GM20000 (cell line): ENCODE results near the gene INIP.

ENCODE experiments used
- DNase-seq: peaks from one replicate; pipeline ENCODE4 v3.0.0; 2012; ENCODE audit warnings: low spot score
- TF ChIP-seq, protein P1 (sequence below): IDR thresholded peaks from 2 replicates; pipeline ENCODE4 v1.5.1; 2012; ENCODE audit warnings: mild to moderate bottlenecking, control low read depth; ENCODE audit errors: extremely low read depth, missing control alignments

Gene INIP

DNA sequence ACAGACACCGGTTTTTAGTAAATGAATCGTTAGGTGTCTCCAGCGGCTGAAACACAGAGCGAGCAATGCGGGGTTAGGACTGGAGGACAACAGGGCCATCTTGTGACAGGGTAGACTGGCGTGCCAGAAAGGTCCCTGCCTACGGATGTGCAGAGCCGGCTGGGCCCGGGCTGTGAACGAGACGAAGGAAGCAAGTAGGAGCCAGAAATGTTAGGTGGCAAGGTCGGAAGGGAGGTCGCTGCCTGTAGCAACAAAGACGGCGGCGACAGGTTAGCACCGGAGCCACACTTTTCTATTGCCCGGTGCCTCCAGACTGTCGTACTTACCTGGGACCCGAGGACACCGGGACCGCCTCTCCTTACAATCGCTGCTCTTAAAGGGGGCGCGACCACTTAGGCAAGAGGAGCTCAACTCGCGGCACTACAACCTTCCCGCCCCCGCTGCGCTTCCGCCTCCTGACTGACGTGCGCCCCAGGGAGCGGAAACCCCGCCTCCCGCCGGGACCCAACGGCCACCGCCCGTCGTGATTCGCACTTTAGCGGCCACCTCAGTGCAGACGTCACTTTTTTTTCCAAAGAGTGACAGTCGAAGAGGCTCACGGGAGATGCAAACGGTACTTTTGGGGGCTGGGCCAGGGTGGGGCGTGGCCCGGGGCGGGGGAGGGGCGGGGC is at the start of gene INIP:
Gene INIP, minus strand, starts transcription at position 457 of the 671 bp plus-strand sequence. CDS start 1,632 bp downstream, outside the sequence.
- peak; percentile 94 for DNase-seq
- TF ChIP-seq, protein P1, sequence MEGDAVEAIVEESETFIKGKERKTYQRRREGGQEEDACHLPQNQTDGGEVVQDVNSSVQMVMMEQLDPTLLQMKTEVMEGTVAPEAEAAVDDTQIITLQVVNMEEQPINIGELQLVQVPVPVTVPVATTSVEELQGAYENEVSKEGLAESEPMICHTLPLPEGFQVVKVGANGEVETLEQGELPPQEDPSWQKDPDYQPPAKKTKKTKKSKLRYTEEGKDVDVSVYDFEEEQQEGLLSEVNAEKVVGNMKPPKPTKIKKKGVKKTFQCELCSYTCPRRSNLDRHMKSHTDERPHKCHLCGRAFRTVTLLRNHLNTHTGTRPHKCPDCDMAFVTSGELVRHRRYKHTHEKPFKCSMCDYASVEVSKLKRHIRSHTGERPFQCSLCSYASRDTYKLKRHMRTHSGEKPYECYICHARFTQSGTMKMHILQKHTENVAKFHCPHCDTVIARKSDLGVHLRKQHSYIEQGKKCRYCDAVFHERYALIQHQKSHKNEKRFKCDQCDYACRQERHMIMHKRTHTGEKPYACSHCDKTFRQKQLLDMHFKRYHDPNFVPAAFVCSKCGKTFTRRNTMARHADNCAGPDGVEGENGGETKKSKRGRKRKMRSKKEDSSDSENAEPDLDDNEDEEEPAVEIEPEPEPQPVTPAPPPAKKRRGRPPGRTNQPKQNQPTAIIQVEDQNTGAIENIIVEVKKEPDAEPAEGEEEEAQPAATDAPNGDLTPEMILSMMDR = no peak

GRCh38 chr9:112765281-112765680 is 47.4 kb upstream of the INIP start:
- DNase-seq = no peak
- TF ChIP-seq, protein P1 = no peak

- TF ChIP-seq, protein P1 = no peak
- DNase-seq = no peak
Observed at GRCh38 chr9:112764837-112765236, 46.9 kb upstream of the INIP start.

GRCh38 chr9:112764344-112764743 is 46.4 kb upstream of the INIP start:
- no peak for DNase-seq
- TF ChIP-seq, protein P1 = no peak

DNA sequence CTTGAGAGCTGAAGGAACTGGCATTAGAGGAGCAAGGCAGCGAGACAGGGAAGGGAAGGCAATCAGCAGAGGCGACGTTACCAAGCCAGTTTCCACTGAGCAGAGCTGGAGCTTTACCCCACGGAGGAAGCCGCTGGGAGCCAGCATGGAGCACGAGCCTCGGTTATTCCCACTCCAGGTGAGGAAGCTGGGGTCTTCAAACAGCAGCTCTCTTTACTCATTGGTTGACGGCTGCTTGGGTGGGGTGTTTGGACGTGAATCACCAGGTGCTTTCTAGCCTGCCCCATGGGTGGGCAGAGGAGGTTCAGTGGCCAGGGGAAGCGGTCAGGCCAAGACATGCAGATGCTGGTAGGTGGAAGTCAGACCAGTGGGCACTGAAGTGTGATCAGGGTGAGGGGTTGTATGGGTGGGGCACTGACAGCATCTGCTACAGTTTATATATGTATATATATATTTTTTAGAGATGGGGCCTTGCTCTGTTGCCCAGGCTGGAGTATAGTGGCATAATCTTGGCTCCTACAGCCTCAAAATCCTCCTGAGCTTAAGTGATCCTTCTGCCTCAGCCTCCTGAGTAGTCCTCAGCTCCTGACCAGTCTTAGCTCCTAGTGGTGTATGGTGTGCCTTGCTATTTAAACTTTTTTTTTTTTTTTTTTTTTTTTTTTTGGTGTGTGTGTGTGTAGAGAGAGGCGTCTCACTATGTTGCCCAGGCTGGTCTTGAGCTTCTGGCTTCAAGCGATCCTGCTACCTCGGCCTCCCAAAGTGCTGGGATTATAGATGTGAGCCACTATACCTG is 45.0 kb upstream of the INIP start:
- DNase-seq = no peak
- TF ChIP-seq, protein P1 = no peak

DNA sequence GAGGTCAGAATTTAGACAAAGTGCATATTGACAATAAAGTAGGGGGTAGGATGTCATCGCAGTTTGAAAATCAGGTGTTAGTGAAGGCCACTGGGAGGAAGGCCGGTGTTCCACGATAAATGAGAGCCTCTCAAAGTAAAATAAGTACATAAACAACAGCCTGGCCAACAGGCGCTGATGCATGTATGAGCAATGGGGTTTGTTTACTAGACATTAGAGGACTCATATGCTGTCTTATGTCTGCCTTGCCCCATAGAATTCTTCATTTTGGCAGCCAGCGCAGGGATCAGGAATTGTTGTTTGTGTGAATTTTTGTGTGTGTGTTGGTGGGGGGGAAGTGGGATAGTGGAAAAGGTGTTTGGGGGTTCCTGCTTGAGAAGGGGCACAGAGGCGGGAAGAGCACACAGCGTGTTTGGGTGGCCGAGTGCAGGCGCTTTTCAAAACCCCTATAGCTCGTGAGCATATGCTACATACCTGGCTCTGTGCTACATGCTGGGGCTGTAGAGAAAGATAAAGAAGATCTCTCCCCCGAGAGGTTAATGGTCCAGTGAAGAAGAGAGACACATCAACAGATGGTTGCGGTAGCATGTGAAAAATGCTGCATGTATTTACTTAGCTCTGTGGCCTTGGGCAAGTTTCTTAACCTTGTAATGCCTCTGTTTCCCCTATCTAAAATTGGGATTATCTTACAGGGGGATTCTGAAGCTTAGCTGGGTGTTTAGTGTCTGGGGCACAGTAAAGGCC is 44.2 kb upstream of the INIP start:
- DNase-seq = no peak
- TF ChIP-seq, protein P1 = no peak

DNA sequence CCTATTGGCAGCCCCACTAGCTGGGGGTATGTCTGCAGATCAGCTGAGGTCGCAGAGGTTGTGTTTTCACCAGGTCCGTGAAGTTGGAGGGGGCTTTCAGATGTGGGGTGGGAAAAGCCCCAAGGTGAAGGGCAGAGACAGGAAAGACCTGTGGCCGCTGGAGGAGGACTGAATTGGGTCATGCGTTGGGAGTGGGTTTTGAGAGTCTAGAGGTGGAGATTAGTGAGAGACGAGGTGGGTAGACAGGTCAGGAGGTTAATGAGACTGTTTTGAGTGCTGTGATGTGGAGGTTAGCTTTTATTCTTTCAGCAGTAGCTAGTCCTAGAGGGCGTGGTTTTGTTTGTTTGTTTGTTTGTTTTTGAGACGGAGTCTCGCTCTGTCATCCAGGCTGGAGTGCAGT is 42.9 kb upstream of the INIP start:
- TF ChIP-seq, protein P1 = no peak

More for the DNA sequence above, 42.9 kb upstream of the INIP start:
- DNase-seq = no peak
